NCI-H1048 (cell line): ENCODE results near the gene ACTMAP.

Experiments
- DNase-seq: peaks from one replicate; lab custom pipeline; 2025; lab: John Stamatoyannopoulos, UW

Gene ACTMAP

GRCh38 chr19:40693896-40694295 lies 56.4 kb downstream of the ACTMAP start:
- no peak for DNase-seq

- no peak for DNase-seq
These were observed 57.0 kb downstream of the ACTMAP start for GRCh38 chr19:40693150-40693788.

GRCh38 chr19:40692212-40692551 lies 58.1 kb downstream of the ACTMAP start:
- DNase-seq, result no peak

- DNase-seq, result no peak
These were observed 58.7 kb downstream of the ACTMAP start for GRCh38 chr19:40691421-40692211.
